ENCODE data around the gene RPTOR. TPM values are rescaled to one million over a fixed set of nuclear protein-coding genes. Genes with fewer than 3 reads are reported as not detected.

RPTOR gene
- total RNA-seq, 1 donor from 2014 or later = 65.9 TPM

- intact Hi-C loops (cut with micrococcal nuclease) = no loop called here
- Mint-ChIP-seq H3K9me3 (peaks cover 2% of the 10 kb centered on the region), H3K36me3 (ENCODE audit: low read depth) (peaks cover 45% of the 10 kb centered on the region), H3K4me3 (no peak overlapping the region), H3K4me1 (peaks cover 42% of the 10 kb centered on the region), H3K27me3 (no peaks in the 10 kb centered on the region), H3K27ac (no peak overlapping the region)
- ChIA-PET CTCF (no interaction called here), POLR2A (no interaction called here)
- no peak for DNase-seq
- TF ChIP-seq CTCF (IDR thresholded peaks at IDR 0.05) = no peak
- no peak for ATAC-seq (ENCODE audit: low read depth)
Measured at GRCh38 chr17:80906364-80907259, 362.0 kb downstream of the RPTOR start.

- H3K27me3 Mint-ChIP-seq = no peaks in the 10 kb centered on the region
- ChIA-PET POLR2A (no interaction called here), CTCF (no interaction called here)
- peaks cover 2% of the 10 kb centered on the region for H3K9me3 Mint-ChIP-seq
- DNase-seq = no peak
- peak overlapping the region; percentile 1 for H3K27ac Mint-ChIP-seq
- TF ChIP-seq CTCF (IDR thresholded peaks at IDR 0.05) = no peak
- ATAC-seq (ENCODE audit: low read depth) = no peak
- H3K4me1 Mint-ChIP-seq = peaks cover 42% of the 10 kb centered on the region
- intact Hi-C loops (cut with micrococcal nuclease) = no loop called here
- peaks cover 42% of the 10 kb centered on the region for H3K36me3 Mint-ChIP-seq (ENCODE audit: low read depth)
- H3K4me3 Mint-ChIP-seq = no peak overlapping the region
Measured at GRCh38 chr17:80907281-80907680, 362.6 kb downstream of the RPTOR start.

GRCh38 chr17:80908211-80908610 is 363.6 kb downstream of the RPTOR start:
- Mint-ChIP-seq H3K36me3 (ENCODE audit: low read depth) (peaks cover 38% of the 10 kb centered on the region), H3K4me3 (no peak overlapping the region)
- TF ChIP-seq CTCF (IDR thresholded peaks at IDR 0.05) = no peak

GRCh38 chr17:80908776-80909175 is 364.1 kb downstream of the RPTOR start:
- Mint-ChIP-seq H3K27me3 (no peaks in the 10 kb centered on the region), H3K4me1 (peaks cover 56% of the 10 kb centered on the region), H3K36me3 (ENCODE audit: low read depth) (peaks cover 38% of the 10 kb centered on the region), H3K27ac (no peak overlapping the region), H3K4me3 (no peak overlapping the region), H3K9me3 (peaks cover 2% of the 10 kb centered on the region)
- intact Hi-C loops (cut with micrococcal nuclease) = no loop called here
- POLR2A ChIA-PET = interaction anchor here (1.8 to 5.2 kb wide), 2 partner anchors 31 to 454 kb away, joined by 10 to 49 read pairs; no protein-coding TSS in a partner anchor
- DNase-seq (no peak), ATAC-seq (ENCODE audit: low read depth) (no peak)
- TF ChIP-seq CTCF (IDR thresholded peaks at IDR 0.05) = no peak
- CTCF ChIA-PET = interaction anchor here (1.1 to 1.7 kb wide), 2 partner anchors 10 to 22 kb away, joined by 4 to 6 read pairs; no protein-coding TSS in a partner anchor

More at GRCh38 chr17:80908211-80908610, 363.6 kb downstream of the RPTOR start:
- no peaks in the 10 kb centered on the region for H3K27me3 Mint-ChIP-seq
- no peak overlapping the region for H3K27ac Mint-ChIP-seq
- no peak for ATAC-seq (ENCODE audit: low read depth)
- POLR2A ChIA-PET = interaction anchor here (5.2 kb wide), 1 partner anchor 31 kb away, joined by 49 read pairs; no protein-coding TSS in a partner anchor
- intact Hi-C loops (cut with micrococcal nuclease) = no loop called here
- peaks cover 2% of the 10 kb centered on the region for H3K9me3 Mint-ChIP-seq
- H3K4me1 Mint-ChIP-seq = peaks cover 50% of the 10 kb centered on the region
- CTCF ChIA-PET = interaction anchor here (1.1 kb wide), 1 partner anchor 9 kb away, joined by 4 read pairs; no protein-coding TSS in a partner anchor
- DNase-seq = no peak

- Mint-ChIP-seq H3K27ac (peak overlapping the region; percentile 95), H3K4me1 (peaks cover 65% of the 10 kb centered on the region), H3K27me3 (no peaks in the 10 kb centered on the region), H3K9me3 (peaks cover 2% of the 10 kb centered on the region), H3K4me3 (peak overlapping the region; percentile 87), H3K36me3 (ENCODE audit: low read depth) (peaks cover 37% of the 10 kb centered on the region)
- no peak for TF ChIP-seq CTCF (IDR thresholded peaks at IDR 0.05)
- ATAC-seq (ENCODE audit: low read depth) = no peak
- intact Hi-C loops (cut with micrococcal nuclease) = loop anchor here (1.0 to 5.0 kb wide), 5 partner anchors 17 to 172 kb away; no protein-coding TSS in a partner anchor
- POLR2A ChIA-PET = interaction anchor here (0.6 to 5.2 kb wide), 8 partner anchors 8 to 972 kb away, joined by 3 to 49 read pairs (median 8); no protein-coding TSS in a partner anchor
- CTCF ChIA-PET = interaction anchor here (1.2 to 2.7 kb wide), 3 partner anchors 9 to 60 kb away, joined by 4 to 14 read pairs (median 6); no protein-coding TSS in a partner anchor
- no peak for DNase-seq
Measured at GRCh38 chr17:80909635-80910034, 365.0 kb downstream of the RPTOR start.
